Osteocyte (in vitro differentiated cells): ENCODE measurements around the gene TH. TPM values are rescaled to one million over a fixed set of nuclear protein-coding genes. Genes with fewer than 3 reads are reported as not detected.

Experiments
- DNase-seq: peaks from one replicate; pipeline ENCODE4 v3.0.0; 2021; ENCODE audit warnings: mixed read lengths; ENCODE audit not compliant: unreplicated experiment; ENCODE audit errors: extremely low spot score
- H3K27ac Mint-ChIP-seq: one replicate; pipeline ENCODE4 v1.8.0; 2021; ENCODE audit warnings: mild to moderate bottlenecking, mixed read lengths; ENCODE audit not compliant: unreplicated experiment
- H3K27me3 Mint-ChIP-seq: one replicate; pipeline ENCODE4 v1.8.0; 2021; ENCODE audit warnings: mixed read lengths; ENCODE audit not compliant: unreplicated experiment
- H3K36me3 Mint-ChIP-seq: one replicate; pipeline ENCODE4 v1.8.0; 2021; ENCODE audit warnings: mixed read lengths; ENCODE audit not compliant: unreplicated experiment
- H3K4me1 Mint-ChIP-seq: one replicate; pipeline ENCODE4 v1.8.0; 2021; ENCODE audit warnings: mixed read lengths; ENCODE audit not compliant: unreplicated experiment
- H3K4me3 Mint-ChIP-seq: one replicate; pipeline ENCODE4 v1.8.0; 2021; ENCODE audit warnings: mild to moderate bottlenecking, moderate library complexity, mixed read lengths; ENCODE audit not compliant: unreplicated experiment
- H3K9me3 Mint-ChIP-seq: one replicate; pipeline ENCODE4 v1.8.0; 2021; ENCODE audit warnings: mixed read lengths; ENCODE audit not compliant: unreplicated experiment
- total RNA-seq: library from RNA; stranded (reverse); gene quantifications from 2 replicates; pipeline ENCODE4 v1.2.1, GENCODE V29; 2021
- TF ChIP-seq, protein P1 (sequence below): fragments of 200-600 bp; sonication (generic); IDR thresholded peaks from 2 replicates; pipeline ENCODE4 v1.5.0; 2021; ENCODE audit warnings: antibody characterized with exemption, mild to moderate bottlenecking, moderate library complexity

Gene TH
- total RNA-seq, 1 donor from 2014 or later = 0.75 TPM

GRCh38 chr11:2167141-2168045 lies 4.2 kb downstream of the TH start:
- Mint-ChIP-seq H3K4me3 (no peak overlapping the region), H3K27ac (no peak overlapping the region), H3K36me3 (no peaks in the 10 kb centered on the region), H3K9me3 (no peaks in the 10 kb centered on the region), H3K27me3 (no peaks in the 10 kb centered on the region), H3K4me1 (no peaks in the 10 kb centered on the region)
- TF ChIP-seq, protein P1, sequence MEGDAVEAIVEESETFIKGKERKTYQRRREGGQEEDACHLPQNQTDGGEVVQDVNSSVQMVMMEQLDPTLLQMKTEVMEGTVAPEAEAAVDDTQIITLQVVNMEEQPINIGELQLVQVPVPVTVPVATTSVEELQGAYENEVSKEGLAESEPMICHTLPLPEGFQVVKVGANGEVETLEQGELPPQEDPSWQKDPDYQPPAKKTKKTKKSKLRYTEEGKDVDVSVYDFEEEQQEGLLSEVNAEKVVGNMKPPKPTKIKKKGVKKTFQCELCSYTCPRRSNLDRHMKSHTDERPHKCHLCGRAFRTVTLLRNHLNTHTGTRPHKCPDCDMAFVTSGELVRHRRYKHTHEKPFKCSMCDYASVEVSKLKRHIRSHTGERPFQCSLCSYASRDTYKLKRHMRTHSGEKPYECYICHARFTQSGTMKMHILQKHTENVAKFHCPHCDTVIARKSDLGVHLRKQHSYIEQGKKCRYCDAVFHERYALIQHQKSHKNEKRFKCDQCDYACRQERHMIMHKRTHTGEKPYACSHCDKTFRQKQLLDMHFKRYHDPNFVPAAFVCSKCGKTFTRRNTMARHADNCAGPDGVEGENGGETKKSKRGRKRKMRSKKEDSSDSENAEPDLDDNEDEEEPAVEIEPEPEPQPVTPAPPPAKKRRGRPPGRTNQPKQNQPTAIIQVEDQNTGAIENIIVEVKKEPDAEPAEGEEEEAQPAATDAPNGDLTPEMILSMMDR = no peak
- no peak for DNase-seq

- TF ChIP-seq, protein P1 = peak; percentile 48
- no peak overlapping the region for H3K27ac Mint-ChIP-seq
- no peak for DNase-seq
- H3K4me3 Mint-ChIP-seq = no peak overlapping the region
- H3K36me3 Mint-ChIP-seq = no peaks in the 10 kb centered on the region
- no peaks in the 10 kb centered on the region for H3K9me3 Mint-ChIP-seq
- no peaks in the 10 kb centered on the region for H3K4me1 Mint-ChIP-seq
- no peaks in the 10 kb centered on the region for H3K27me3 Mint-ChIP-seq
These were observed 5.3 kb downstream of the TH start for GRCh38 chr11:2166091-2166851.

- Mint-ChIP-seq H3K4me3 (no peak overlapping the region), H3K27me3 (no peaks in the 10 kb centered on the region), H3K36me3 (no peaks in the 10 kb centered on the region), H3K27ac (no peak overlapping the region), H3K4me1 (no peaks in the 10 kb centered on the region), H3K9me3 (no peaks in the 10 kb centered on the region)
- TF ChIP-seq, protein P1 = no peak
- DNase-seq = no peak
These were observed 6.0 kb downstream of the TH start for GRCh38 chr11:2165571-2165970.

- Mint-ChIP-seq H3K36me3 (no peaks in the 10 kb centered on the region), H3K4me3 (no peak overlapping the region), H3K4me1 (no peaks in the 10 kb centered on the region), H3K27ac (no peak overlapping the region), H3K9me3 (no peaks in the 10 kb centered on the region), H3K27me3 (no peaks in the 10 kb centered on the region)
- no peak for DNase-seq
- TF ChIP-seq, protein P1 = no peak
These were observed 6.6 kb downstream of the TH start for GRCh38 chr11:2164861-2165555.
